ENCODE data around the gene CLIP2.
"Not testable (repeated sequence)": the region's sequence is repeated elsewhere in the genome, so short reads cannot be mapped to it uniquely, and the experiment has no call there.

Gene CLIP2

GRCh38 chr7:74253331-74253730 is 35.9 kb upstream of the CLIP2 start:
- DNase-seq (ENCODE audit: low read depth), result no peak
- TF ChIP-seq, protein P1, sequence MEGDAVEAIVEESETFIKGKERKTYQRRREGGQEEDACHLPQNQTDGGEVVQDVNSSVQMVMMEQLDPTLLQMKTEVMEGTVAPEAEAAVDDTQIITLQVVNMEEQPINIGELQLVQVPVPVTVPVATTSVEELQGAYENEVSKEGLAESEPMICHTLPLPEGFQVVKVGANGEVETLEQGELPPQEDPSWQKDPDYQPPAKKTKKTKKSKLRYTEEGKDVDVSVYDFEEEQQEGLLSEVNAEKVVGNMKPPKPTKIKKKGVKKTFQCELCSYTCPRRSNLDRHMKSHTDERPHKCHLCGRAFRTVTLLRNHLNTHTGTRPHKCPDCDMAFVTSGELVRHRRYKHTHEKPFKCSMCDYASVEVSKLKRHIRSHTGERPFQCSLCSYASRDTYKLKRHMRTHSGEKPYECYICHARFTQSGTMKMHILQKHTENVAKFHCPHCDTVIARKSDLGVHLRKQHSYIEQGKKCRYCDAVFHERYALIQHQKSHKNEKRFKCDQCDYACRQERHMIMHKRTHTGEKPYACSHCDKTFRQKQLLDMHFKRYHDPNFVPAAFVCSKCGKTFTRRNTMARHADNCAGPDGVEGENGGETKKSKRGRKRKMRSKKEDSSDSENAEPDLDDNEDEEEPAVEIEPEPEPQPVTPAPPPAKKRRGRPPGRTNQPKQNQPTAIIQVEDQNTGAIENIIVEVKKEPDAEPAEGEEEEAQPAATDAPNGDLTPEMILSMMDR (IDR thresholded peaks at IDR 0.05; ENCODE audit: low read length, missing control alignments), result no peak
- peak overlapping the region; percentile 97 for H3K4me3 ChIP-seq (replicated peaks; ENCODE audit: low read depth, low read length)

GRCh38 chr7:74253835-74254128 is 35.4 kb upstream of the CLIP2 start:
- TF ChIP-seq, protein P1 (IDR thresholded peaks at IDR 0.05; ENCODE audit: low read length, missing control alignments), result no peak
- peak overlapping the region; percentile 97 for H3K4me3 ChIP-seq (replicated peaks; ENCODE audit: low read depth, low read length)
- DNase-seq (ENCODE audit: low read depth), result no peak

GRCh38 chr7:74254129-74254857 is 34.9 kb upstream of the CLIP2 start, which contains the start of gene RFC2:
Gene RFC2 (minus strand): TSS chr7:74254399. CDS start chr7:74254383, 16 bp downstream.
- TF ChIP-seq, protein P1 (IDR thresholded peaks at IDR 0.05; ENCODE audit: low read length, missing control alignments), result no peak
- DNase-seq (ENCODE audit: low read depth), result peak; percentile 97
- peak within 1 kb of the TSS; percentile 97 for H3K4me3 ChIP-seq (replicated peaks; ENCODE audit: low read depth, low read length)

DNA sequence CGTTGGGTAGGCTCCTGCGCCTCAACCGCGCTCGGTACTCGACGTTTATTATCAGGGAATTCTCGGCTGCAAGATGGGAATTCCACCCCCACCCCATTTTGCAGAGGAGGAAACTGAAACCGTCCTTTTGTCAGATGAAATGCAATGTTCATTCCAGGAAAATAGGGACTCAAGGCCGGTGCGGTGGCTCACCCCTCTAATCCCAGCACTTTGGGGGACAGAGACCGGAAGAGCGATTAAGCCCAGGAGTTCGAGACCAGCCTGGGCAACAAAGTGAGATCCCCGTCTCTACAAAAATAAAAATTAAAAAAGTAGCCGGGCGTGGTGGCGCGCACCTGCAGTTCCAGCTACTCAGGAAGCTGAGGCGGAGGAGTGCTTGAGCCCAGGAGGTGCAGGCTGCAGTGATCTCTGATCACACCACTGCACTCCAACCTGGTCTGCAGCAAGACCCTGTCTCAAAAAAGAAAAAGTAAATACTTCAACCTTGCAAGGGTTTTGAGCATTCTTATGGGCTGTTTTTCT is 34.3 kb upstream of the CLIP2 start:
- peak overlapping the region; percentile 97 for H3K4me3 ChIP-seq (replicated peaks; ENCODE audit: low read depth, low read length)
- no peak for DNase-seq (ENCODE audit: low read depth)
- TF ChIP-seq, protein P1 (IDR thresholded peaks at IDR 0.05; ENCODE audit: low read length, missing control alignments), result no peak

- DNase-seq (ENCODE audit: low read depth), result not testable (repeated sequence)
- peak overlapping the region; percentile 97 for H3K4me3 ChIP-seq (replicated peaks; ENCODE audit: low read depth, low read length)
Measured at GRCh38 chr7:74255461-74255860, 33.7 kb upstream of the CLIP2 start.

DNA sequence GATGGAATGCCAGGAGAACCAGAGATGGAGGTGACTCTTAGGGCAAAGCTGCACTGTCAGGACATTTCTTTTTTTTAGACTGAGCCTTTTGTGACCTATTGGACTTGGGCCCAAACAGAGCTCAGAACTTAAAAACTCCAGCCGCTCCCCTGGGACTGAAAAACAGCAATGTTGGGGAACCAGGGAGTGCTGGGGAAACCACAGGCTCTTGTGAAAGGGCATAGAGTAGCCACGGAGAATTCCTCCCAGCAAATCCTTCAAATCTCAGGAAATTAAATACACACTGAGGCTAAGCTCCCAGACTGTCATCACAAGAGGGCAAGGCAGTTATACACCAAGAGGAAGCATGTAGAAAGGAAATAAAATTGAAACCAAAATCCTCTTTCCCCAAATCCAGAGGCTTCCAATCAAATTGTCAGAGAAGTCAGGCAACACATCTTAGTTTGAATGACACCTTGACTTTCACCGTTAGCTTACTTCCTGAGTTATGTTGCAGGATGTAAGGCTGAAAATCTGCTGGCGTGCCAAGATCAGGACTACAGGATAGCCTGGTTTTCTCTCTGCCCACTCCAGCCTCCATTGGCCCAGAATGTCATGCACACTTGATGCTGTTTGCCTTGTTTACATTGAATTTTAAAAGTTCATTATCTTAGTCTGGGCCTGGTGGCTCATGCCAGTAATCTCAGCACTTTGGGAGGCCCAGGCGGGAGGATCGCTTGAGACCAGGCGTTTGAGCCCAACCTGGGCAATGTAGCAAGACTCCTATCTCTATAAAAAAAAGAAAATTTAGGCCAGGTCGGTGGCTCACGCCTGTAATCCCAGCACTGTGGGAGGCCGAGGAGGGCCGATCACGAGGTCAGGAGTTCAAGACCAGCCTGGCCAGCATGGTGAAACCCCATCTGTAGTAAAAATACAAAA is 32.5 kb upstream of the CLIP2 start:
- TF ChIP-seq, protein P1 (IDR thresholded peaks at IDR 0.05; ENCODE audit: low read length, missing control alignments), result no peak
- peak; percentile 82 for DNase-seq (ENCODE audit: low read depth)
- H3K4me3 ChIP-seq (replicated peaks; ENCODE audit: low read depth, low read length), result no peak overlapping the region

GRCh38 chr7:74258639-74259038 is 30.6 kb upstream of the CLIP2 start:
- TF ChIP-seq, protein P1 (IDR thresholded peaks at IDR 0.05; ENCODE audit: low read length, missing control alignments), result no peak
- H3K4me3 ChIP-seq (replicated peaks; ENCODE audit: low read depth, low read length), result no peak overlapping the region
- DNase-seq (ENCODE audit: low read depth), result no peak
